HG02870 (cell line): Measurements from ENCODE around the gene ADD2.
"Not testable (repeated sequence)": the region's sequence is repeated elsewhere in the genome, so short reads cannot be mapped to it uniquely, and the experiment has no call there.

Experiments
- ATAC-seq: cut with Tn5 transposase; IDR thresholded peaks from one replicate; pipeline ENCODE4 v1.9.1; 2021; ENCODE audit warnings: mild to moderate bottlenecking, moderate library complexity; ENCODE audit not compliant: unreplicated experiment

The ADD2 gene

GRCh38 chr2:70753902-70754301, 14.1 kb downstream of the ADD2 start:
- no peak for ATAC-seq

GRCh38 chr2:70753031-70753430, 15.0 kb downstream of the ADD2 start:
- no peak for ATAC-seq

- ATAC-seq = no peak
Measured at GRCh38 chr2:70752396-70752795, 15.6 kb downstream of the ADD2 start.

- no peak for ATAC-seq
Measured at GRCh38 chr2:70751881-70752280, 16.1 kb downstream of the ADD2 start.

- no peak for ATAC-seq
Measured at GRCh38 chr2:70750320-70750719, 17.7 kb downstream of the ADD2 start.

- ATAC-seq = no peak
Measured at GRCh38 chr2:70748002-70748784, 19.8 kb downstream of the ADD2 start.

DNA sequence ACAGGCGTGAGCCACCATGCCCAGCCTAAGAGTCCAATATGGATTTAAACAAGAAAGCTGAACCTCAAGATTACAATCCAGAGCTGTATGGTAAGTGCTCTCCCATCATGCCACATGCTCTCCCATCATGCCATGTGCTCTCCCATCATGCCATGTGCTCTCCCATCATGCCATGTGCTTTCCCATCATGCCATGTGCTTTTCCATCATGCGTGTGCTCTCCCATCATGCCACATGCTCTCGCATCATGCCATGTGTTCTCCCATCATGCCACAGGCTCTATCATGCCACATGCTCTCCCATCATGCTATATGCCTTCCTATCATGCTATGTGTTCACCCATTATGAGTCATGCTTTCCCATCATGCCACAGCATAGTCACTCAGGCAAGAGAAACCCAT, 20.7 kb downstream of the ADD2 start:
- no peak for ATAC-seq

DNA sequence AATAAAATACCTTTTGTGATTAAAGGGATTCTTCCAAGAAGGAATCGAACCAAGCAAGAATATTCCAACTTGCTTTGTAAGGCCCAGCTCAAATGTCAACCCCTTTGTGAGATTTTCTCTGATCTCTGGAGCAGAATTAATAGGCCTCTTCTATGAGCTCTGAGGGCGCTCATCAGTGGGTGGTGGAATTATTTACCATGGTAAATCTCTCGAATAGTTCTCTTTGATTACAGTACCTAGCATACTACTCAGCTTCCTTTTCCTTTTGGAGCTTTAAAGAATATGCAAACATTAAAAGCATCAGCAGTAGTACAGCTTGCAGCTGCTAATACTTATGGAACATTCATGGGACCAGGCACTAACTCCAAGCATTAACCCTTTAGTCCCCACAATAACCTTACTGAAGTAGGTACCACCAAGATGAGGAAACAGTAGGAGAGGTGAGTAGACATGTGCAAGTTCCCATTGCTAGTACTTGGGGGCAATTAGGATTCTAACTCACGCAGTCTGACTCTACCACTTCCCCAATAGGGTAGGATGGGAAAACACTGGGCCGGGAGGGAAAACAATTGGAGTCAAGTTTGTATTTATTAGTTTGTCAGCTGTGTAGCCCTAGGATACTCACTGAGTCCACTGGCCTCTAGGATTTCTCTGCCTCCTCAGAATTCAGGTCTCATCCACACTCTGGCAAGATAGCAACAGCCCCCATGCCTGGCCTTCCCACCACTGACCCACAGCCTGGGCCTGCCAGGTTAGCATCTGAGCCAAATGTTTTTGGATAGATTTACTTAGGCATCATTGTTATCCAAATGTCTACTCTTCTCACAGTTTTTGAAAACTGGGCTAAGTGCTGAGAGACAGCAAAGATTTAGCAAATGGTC, 21.7 kb downstream of the ADD2 start:
- no peak for ATAC-seq

GRCh38 chr2:70745276-70745825, 22.6 kb downstream of the ADD2 start:
- ATAC-seq = no peak

GRCh38 chr2:70744397-70744796, 23.6 kb downstream of the ADD2 start:
- no peak for ATAC-seq

GRCh38 chr2:70743677-70744076, 24.3 kb downstream of the ADD2 start:
- no peak for ATAC-seq

DNA sequence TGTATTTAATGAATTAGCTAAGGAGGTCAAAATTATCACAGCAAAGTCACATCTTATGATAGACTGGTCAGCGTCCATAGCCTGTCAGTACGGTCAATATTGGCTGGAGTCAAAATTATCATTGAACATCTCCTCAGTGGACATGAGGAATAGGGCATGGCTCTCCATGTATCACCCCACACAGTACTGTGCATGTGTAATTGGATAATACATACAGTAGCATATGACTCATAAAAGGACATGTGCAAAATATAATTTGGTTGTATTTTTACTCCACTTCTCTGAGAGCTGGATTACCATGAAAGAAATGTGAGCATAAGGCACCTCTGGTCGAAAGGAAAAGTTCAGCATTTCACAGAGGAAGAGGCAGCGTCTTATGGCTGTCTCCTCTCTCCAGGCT, 24.9 kb downstream of the ADD2 start:
- no peak for ATAC-seq

DNA sequence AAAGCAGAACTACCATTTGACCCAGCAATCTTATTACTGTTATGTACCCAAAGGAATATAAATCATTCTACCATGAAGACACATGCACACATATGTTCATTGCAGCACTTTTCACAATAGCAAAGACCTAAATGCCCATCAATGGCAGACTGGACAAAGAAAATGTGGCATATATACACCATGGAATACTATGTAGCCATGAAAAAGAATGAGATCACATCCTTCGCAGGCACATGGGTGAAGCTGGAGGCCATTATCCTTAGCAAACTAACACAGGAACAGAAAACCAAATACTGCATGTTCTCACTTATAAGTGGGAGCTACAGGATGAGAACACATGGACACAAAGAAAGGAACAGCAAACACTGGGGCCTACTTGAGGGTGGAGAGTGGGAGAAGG, 28.5 kb downstream of the ADD2 start:
- not testable (repeated sequence) for ATAC-seq

DNA sequence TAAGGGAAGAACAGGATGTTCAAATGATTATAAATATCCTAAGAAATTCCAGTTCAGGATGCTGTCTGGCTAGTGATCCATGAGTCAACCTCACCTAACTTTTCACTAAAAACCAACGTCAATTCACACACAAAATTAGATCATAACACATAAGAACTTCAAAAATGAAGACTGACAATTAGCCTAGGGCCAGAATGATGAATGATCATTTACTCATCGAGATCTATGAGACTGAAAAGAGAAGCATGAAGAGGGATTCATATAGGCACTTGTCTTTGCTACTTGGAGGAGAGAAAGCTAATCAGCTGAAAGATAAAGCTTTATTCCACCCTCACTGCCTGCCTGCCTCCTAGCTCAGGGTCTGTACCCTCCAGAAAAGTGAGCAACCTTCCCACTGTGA, 29.8 kb downstream of the ADD2 start:
- ATAC-seq = no peak

DNA sequence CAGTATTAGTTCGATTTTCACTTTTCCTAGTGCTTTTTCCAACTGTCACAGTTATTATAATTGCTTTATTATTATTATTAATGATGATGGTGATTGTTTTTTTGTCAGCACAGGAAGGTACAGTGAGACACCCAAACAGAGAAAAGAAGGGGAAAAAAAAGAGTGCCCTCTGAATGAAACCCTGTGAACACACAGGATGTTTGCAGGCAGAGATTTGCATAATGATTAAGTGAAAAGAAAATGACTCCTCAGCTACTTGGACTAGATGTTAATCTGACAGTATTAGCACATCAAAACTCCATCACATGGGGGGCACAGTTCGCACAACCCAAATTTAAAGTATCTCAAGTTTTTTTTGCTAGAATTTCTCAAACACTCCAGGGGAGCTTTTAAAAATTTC, 32.9 kb downstream of the ADD2 start:
- no peak for ATAC-seq

- ATAC-seq = no peak
Measured at GRCh38 chr2:70733646-70734180, 34.3 kb downstream of the ADD2 start.

- no peak for ATAC-seq
Measured at GRCh38 chr2:70732766-70733645, 35.0 kb downstream of the ADD2 start.

DNA sequence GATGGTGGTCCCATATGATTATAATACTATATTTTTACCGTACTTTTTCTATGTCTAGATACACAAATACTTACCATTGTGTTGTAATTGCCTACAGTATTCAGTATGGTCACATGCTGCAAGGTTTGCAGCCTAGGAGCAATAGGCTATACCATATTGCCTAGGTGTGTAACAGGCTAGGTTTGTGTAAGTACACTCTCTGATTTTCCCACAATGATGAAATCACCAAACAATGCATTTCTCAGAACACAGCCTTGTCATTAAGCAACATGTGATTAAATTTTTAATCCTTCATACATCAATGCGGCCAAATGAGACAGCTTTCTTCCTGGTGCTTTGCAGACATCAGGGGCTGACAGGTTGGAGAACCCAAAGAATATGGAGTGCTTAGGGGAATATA, 37.3 kb downstream of the ADD2 start:
- ATAC-seq = no peak

- ATAC-seq = no peak
Measured at GRCh38 chr2:70729647-70730046, 38.4 kb downstream of the ADD2 start.

GRCh38 chr2:70728128-70728527, 39.9 kb downstream of the ADD2 start:
- no peak for ATAC-seq
